GM12892 (cell line): ENCODE measurements around the gene DDX56.

Source experiments
- POLR2A ChIP-seq: IDR thresholded peaks from 2 replicates; pipeline ENCODE4 v1.6.1; 2011; ENCODE audit warnings: low read depth, low read length, control low read depth
- POLR2AphosphoS5 ChIP-seq: IDR thresholded peaks from 2 replicates; pipeline ENCODE4 v1.6.1; 2011; ENCODE audit warnings: low read depth, low read length, control low read depth

DNA sequence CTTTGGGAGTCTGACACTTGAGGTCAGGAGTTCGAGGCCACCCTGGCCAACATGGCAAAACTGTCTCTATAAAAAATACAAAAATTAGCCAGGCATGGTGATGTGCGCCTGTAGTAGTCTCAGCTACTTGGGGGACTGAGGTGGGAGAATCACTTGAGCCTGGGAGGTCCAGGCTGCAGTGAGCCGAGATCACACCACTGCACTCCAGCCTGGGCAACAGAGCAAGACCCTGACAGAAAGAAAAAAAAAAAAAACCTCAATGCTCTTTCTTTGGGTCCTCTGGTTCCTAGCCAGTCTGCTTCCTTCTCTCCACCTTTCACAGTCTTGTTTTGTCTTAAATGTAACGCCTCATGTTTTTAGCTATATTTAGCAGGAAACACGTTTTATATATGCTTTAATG lies 42.1 kb upstream of the DDX56 start:
- no peak for TF ChIP-seq POLR2AphosphoS5
- no peak for TF ChIP-seq POLR2A
